Prostate gland (tissue), 2 donors: ENCODE results near the gene ST3GAL2. TPM values are rescaled to one million over a fixed set of nuclear protein-coding genes. Genes with fewer than 3 reads are reported as not detected.
"Not testable (repeated sequence)": the region's sequence is repeated elsewhere in the genome, so short reads cannot be mapped to it uniquely, and the experiment has no call there.

Experiments
- DNase-seq: peaks from one replicate; pipeline ENCODE4 v3.0.0-alpha.2; 2019; ENCODE audit warnings: low spot score
- H3K27ac ChIP-seq, 2 donors: fragments of 200-600 bp; sonication (generic); 2 replicates each; pipeline ENCODE4 v1.5.1; 2017 to 2019
- H3K27me3 ChIP-seq: fragments of 200-600 bp; sonication (generic); replicated peaks from 2 replicates; pipeline ENCODE4 v1.5.1; 2019; ENCODE audit not compliant: insufficient read depth
- H3K36me3 ChIP-seq, 2 donors: fragments of 200-600 bp; sonication (generic); 1 replicate in 1 of 2; 2 replicates in 1 of 2; pipeline versions ENCODE4 v1.5.1 to v1.8.1; 2017 to 2019
- H3K4me1 ChIP-seq: fragments of 200-600 bp; sonication (generic); replicated peaks from 2 replicates; pipeline ENCODE4 v1.5.1; 2019
- H3K4me3 ChIP-seq, 2 donors: fragments of 200-600 bp; sonication (generic); 2 replicates each; pipeline ENCODE4 v1.5.1; 2017 to 2019
- H3K9me3 ChIP-seq: fragments of 200-600 bp; sonication (generic); 2 replicates; pipeline ENCODE4 v1.5.1; 2017
- CTCF ChIP-seq, 4 experiments: fragments of 200-600 bp in 2 of 4; fragments of 450-650 bp in 2 of 4; sonication (generic) in 2 of 4; IDR thresholded peaks; 1 replicate in 3 of 4; 2 replicates in 1 of 4; pipeline ENCODE4 v1.5.1; 2016 to 2019; ENCODE audit warnings: antibody characterized with exemption in 4 of 4, mild to moderate bottlenecking in 2 of 4, moderate library complexity in 2 of 4
- POLR2A ChIP-seq: fragments of 450-650 bp; IDR thresholded peaks from one replicate; pipeline ENCODE4 v1.6.1; 2016; ENCODE audit warnings: antibody characterized with exemption, mild to moderate bottlenecking
- POLR2AphosphoS5 ChIP-seq: sonication (generic); formaldehyde crosslinking; IDR thresholded peaks from one replicate; pipeline ENCODE4 v1.6.1; 2017; ENCODE audit warnings: antibody characterized with exemption
- WGBS: methylation state at CpG from one replicate; pipeline ENCODE4 v1.1.5; 2018; 5-methylcytosine and 5-hydroxymethylcytosine counted together
- intact Hi-C: fragments of 100-400 bp; cut with DNase I; formaldehyde crosslinking; loops from one replicate; pipeline ENCODE4 v1.14.2; 2022
- total RNA-seq, 2 donors: library from RNA; depleted of rRNA; stranded (reverse); fragments of >200 nt; gene quantifications; one replicate each; pipeline ENCODE4 v1.1.0, GENCODE V29; 2016

Gene ST3GAL2
- total RNA-seq, 2 donors from 2014 or later = 8.7 to 54.5 TPM

- no peak overlapping the region for H3K27ac ChIP-seq
- no peak for DNase-seq
- intact Hi-C loops = no loop called here
- H3K9me3 ChIP-seq = no peaks in the 10 kb centered on the region
- H3K36me3 ChIP-seq = no peaks in the 10 kb centered on the region
- 69% methylated on average over 7 of the region's 7 CpGs for WGBS
- TF ChIP-seq POLR2AphosphoS5 (no peak), CTCF (IDR thresholded peaks at IDR 0.05) (no peak), POLR2A (no peak)
- H3K4me3 ChIP-seq = no peak overlapping the region
- no peaks in the 10 kb centered on the region for H3K4me1 ChIP-seq
- H3K27me3 ChIP-seq = no peaks in the 10 kb centered on the region
These were observed 21.2 kb downstream of the ST3GAL2 start for GRCh38 chr16:70417661-70418060.

DNA sequence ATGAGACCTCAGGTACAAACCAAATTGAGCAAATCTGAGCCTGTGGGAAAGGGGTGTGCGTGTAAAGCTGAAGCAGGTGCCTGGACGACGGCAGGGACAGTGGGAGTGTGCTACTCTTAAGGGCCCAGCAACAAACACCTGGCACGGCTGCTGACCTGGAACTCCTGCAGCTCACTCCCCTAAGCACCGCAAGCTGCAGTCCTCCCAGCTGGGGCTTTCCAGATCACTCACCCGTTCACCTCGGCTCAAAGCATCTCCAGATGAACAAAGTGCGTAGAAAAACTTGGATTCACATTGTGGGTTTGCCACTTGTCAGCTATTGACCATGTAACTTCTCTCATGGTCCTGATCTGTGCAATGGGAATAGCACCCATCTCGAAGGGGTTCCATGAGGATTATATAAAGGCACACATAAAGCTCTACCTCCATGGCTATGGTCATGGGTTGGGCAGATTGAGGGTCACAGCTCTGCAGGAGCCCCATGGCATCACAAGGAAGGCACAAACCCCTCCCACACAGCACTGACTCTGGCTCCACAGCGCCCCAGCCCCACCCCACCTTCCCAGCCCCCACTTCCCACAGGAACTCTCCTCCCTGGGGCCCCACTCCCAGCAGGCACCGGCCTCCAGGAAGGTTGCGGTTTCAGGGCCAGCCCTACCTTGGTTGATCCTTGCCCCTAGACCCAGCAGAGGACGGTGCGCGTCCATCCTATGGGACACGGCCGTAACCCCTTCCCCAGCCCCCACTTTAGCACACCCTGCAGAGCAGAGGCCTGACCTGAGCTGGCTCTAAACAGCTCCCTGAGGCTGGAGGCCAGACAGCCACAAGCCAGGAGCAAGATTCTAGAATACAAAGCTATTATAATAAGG lies 21.9 kb downstream of the ST3GAL2 start:
- H3K4me3 ChIP-seq = no peak overlapping the region
- H3K9me3 ChIP-seq = no peaks in the 10 kb centered on the region
- no peak for TF ChIP-seq POLR2AphosphoS5
- TF ChIP-seq POLR2A = no peak
- TF ChIP-seq CTCF (IDR thresholded peaks at IDR 0.05) = no peak
- no peaks in the 10 kb centered on the region for H3K36me3 ChIP-seq
- 78% methylated on average over 17 of the region's 17 CpGs for WGBS
- H3K27me3 ChIP-seq = no peaks in the 10 kb centered on the region
- no peaks in the 10 kb centered on the region for H3K4me1 ChIP-seq
- intact Hi-C loops = no loop called here
- DNase-seq = no peak
- no peak overlapping the region for H3K27ac ChIP-seq

DNA sequence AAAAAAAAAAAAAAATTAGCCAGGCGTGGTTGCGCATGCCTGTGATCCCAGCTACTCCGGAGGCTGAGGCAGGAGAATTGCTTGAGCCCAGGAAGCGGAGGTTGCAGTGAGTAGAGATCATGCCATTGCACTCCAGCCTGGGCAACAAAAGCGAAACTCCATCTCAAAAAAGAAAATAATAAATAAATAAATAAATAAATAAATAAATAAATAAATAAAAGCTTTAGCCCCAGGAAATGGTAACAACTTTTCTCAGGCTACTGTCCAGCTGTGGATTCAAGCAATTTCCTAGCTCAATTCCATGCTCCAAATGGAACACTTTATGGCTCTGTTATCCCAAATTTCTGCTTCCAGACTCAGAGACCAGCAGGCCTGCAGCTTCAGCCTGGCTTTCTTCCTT lies 25.3 kb downstream of the ST3GAL2 start:
- H3K4me3 ChIP-seq, intact Hi-C loops, H3K4me1 ChIP-seq, H3K27me3 ChIP-seq, H3K27ac ChIP-seq, H3K36me3 ChIP-seq, H3K9me3 ChIP-seq, DNase-seq: not testable (repeated sequence)
- 99% methylated on average over 5 of the region's 5 CpGs for WGBS

DNA sequence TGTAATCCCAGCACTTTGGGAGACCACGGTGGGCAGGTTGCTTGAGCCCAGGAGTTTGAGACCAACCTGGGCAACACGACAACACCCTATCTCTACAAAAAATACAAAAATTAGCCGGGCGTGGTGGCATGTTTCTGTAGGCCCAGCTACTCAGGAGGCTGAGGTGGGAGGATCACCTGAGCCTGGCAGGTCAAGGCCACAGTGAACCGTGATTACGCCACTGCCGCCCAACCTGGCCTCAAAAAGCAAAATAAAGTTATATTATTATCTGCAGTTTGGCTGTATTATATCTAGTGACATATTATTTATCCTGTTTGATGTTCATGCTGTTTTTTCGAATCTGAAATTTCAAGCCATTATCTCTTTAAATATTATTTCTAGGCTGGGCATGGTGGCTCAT lies 26.5 kb downstream of the ST3GAL2 start:
- H3K27me3 ChIP-seq = no peaks in the 10 kb centered on the region
- H3K27ac ChIP-seq = no peak overlapping the region
- TF ChIP-seq CTCF (IDR thresholded peaks at IDR 0.05) (no peak), POLR2AphosphoS5 (no peak), POLR2A (no peak)
- intact Hi-C loops = no loop called here
- H3K4me1 ChIP-seq = no peaks in the 10 kb centered on the region
- no peaks in the 10 kb centered on the region for H3K36me3 ChIP-seq
- no peak overlapping the region for H3K4me3 ChIP-seq
- 96% methylated on average over 8 of the region's 8 CpGs for WGBS
- no peaks in the 10 kb centered on the region for H3K9me3 ChIP-seq
- no peak for DNase-seq

DNA sequence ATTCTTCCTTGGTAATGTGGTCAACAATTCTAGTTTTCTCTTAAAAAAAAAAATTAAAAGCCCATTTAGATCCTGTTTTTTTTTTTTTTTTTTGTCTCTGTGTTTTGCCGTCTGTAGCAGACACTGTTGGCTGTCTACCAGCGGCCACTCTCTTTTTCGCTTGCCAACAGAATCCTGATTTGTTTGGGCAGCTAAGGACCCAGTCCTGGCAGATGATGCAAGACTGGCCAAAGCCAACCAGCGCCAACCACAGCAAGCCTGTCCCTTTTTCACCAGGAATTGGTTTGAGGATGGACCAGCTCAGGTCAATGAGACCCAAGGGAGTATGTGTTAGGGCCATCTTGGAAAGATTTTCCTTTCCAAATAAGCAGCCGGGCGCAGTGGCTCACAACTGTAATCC lies 28.2 kb downstream of the ST3GAL2 start:
- no peak overlapping the region for H3K27ac ChIP-seq

More for the DNA sequence above, 28.2 kb downstream of the ST3GAL2 start:
- 58% methylated on average over 6 of the region's 6 CpGs for WGBS
- no peaks in the 10 kb centered on the region for H3K36me3 ChIP-seq
- no peaks in the 10 kb centered on the region for H3K27me3 ChIP-seq
- intact Hi-C loops = no loop called here
- H3K4me3 ChIP-seq = no peak overlapping the region
- H3K9me3 ChIP-seq = no peaks in the 10 kb centered on the region
- DNase-seq = no peak
- TF ChIP-seq CTCF (IDR thresholded peaks at IDR 0.05) (no peak), POLR2A (no peak), POLR2AphosphoS5 (no peak)
- no peaks in the 10 kb centered on the region for H3K4me1 ChIP-seq
